Measurements from ENCODE around the gene FAM131B. TPM values are rescaled to one million over a fixed set of nuclear protein-coding genes. Genes with fewer than 3 reads are reported as not detected.
"Not testable (repeated sequence)": the region's sequence is repeated elsewhere in the genome, so short reads cannot be mapped to it uniquely, and the experiment has no call there.

FAM131B gene
- total and polyA plus RNA-seq, 2 experiments from 2014 or later, result 0.87 to 1.9 TPM

DNA sequence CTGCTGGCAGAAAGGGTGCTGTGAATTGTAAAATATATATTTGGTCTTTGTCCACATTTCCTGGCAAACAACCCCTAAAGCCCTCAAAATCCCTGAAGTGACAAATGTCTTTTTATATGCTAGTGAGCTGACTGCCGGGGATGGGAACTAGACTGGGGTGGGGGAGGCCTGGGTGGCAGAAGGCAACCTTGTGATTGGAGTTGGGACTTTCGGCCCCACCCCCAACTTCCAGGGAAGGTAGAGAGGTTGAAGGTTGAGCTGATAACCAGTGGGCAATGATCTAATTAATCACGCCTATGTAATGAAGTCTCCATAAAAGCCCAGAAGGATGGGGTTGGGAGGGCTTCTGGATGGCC is 43.5 kb upstream of the FAM131B start:
- H3K27ac ChIP-seq, result no peak overlapping the region
- H2AFZ ChIP-seq, result no peak overlapping the region
- H3K27me3 ChIP-seq, result no peaks in the 10 kb centered on the region
- TF ChIP-seq CTCF (IDR thresholded peaks at IDR 0.05; ENCODE audit: poor library complexity) (no peak), EZH2phosphoT487 (IDR thresholded peaks at IDR 0.05; ENCODE audit: low read depth, severe bottlenecking, unreplicated experiment) (no peak), EZH2 (IDR thresholded peaks at IDR 0.05; ENCODE audit: borderline replicate concordance) (no peak)
- WGBS (ENCODE audit: low lambda C conversion rate, missing lambda C conversion rate), result 64% methylated on average over 3 of the region's 3 CpGs
- H3K4me1 ChIP-seq (ENCODE audit: insufficient read depth), result peaks cover 40% of the 10 kb centered on the region
- peaks cover 4% of the 10 kb centered on the region for H3K79me2 ChIP-seq
- no peaks in the 10 kb centered on the region for H3K36me3 ChIP-seq (replicated peaks; ENCODE audit: insufficient read depth, low read depth)
- H4K20me1 ChIP-seq (ENCODE audit: insufficient read depth, poor library complexity, severe bottlenecking), result no peaks in the 10 kb centered on the region
- no peaks in the 10 kb centered on the region for H3K9me3 ChIP-seq (ENCODE audit: low read depth)
- no peaks in the 10 kb centered on the region for H3K9me2 ChIP-seq (replicated peaks; ENCODE audit: insufficient read depth)
- DNase-seq (ENCODE audit: low spot score), result no peak
- peak overlapping the region; percentile 11 for H3K4me2 ChIP-seq
- H3K4me3 ChIP-seq, result no peak overlapping the region

GRCh38 chr7:143405173-143406001 is 42.9 kb upstream of the FAM131B start:
- H3K36me3 ChIP-seq (replicated peaks; ENCODE audit: insufficient read depth, low read depth), result no peaks in the 10 kb centered on the region
- H3K9me2 ChIP-seq (replicated peaks; ENCODE audit: insufficient read depth), result no peaks in the 10 kb centered on the region
- no peaks in the 10 kb centered on the region for H3K9me3 ChIP-seq (ENCODE audit: low read depth)
- peaks cover 4% of the 10 kb centered on the region for H3K79me2 ChIP-seq
- DNase-seq (ENCODE audit: low spot score), result no peak
- peak overlapping the region; percentile 11 for H3K4me2 ChIP-seq
- WGBS (ENCODE audit: low lambda C conversion rate, missing lambda C conversion rate), result 49% methylated on average over 9 of the region's 9 CpGs
- TF ChIP-seq CTCF (IDR thresholded peaks at IDR 0.05; ENCODE audit: poor library complexity) (no peak), EZH2 (IDR thresholded peaks at IDR 0.05; ENCODE audit: borderline replicate concordance) (no peak), EZH2phosphoT487 (IDR thresholded peaks at IDR 0.05; ENCODE audit: low read depth, severe bottlenecking, unreplicated experiment) (no peak)
- no peaks in the 10 kb centered on the region for H3K27me3 ChIP-seq
- H3K27ac ChIP-seq, result no peak overlapping the region
- H3K4me1 ChIP-seq (ENCODE audit: insufficient read depth), result peaks cover 34% of the 10 kb centered on the region
- no peak overlapping the region for H3K4me3 ChIP-seq
- no peaks in the 10 kb centered on the region for H4K20me1 ChIP-seq (ENCODE audit: insufficient read depth, poor library complexity, severe bottlenecking)
- H2AFZ ChIP-seq, result no peak overlapping the region

GRCh38 chr7:143402233-143402632 is 39.7 kb upstream of the FAM131B start:
- H3K9me3 ChIP-seq (ENCODE audit: low read depth); H3K27ac ChIP-seq; DNase-seq (ENCODE audit: low spot score); H2AFZ ChIP-seq; H3K4me3 ChIP-seq; H4K20me1 ChIP-seq (ENCODE audit: insufficient read depth, poor library complexity, severe bottlenecking); H3K79me2 ChIP-seq; H3K36me3 ChIP-seq (replicated peaks; ENCODE audit: insufficient read depth, low read depth); H3K4me2 ChIP-seq; H3K27me3 ChIP-seq; H3K9me2 ChIP-seq (replicated peaks; ENCODE audit: insufficient read depth): not testable (repeated sequence)
- 94% methylated on average over 4 of the region's 4 CpGs for WGBS (ENCODE audit: low lambda C conversion rate, missing lambda C conversion rate)
- peaks cover 13% of the 10 kb centered on the region for H3K4me1 ChIP-seq (ENCODE audit: insufficient read depth)

DNA sequence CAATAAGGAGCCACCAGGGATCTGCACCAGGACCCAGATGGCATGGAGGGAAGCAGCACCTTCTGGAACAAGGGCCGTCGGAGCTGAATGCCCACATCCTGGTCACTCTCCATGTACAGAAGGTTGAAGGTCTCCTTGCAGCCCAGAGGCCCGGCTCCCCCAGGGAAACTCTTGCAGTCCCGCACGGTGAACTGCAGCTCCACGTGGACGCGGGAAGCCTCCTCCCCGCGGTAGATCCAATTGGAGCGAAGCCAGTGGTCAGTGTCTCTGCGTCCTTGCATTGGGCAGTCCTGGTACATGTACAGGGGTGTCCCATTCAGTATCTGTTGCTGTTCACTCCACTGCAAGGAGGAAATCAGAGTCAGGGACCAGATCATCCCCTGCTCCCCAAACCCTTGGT is 38.8 kb upstream of the FAM131B start:
- H4K20me1 ChIP-seq (ENCODE audit: insufficient read depth, poor library complexity, severe bottlenecking), result no peaks in the 10 kb centered on the region
- no peaks in the 10 kb centered on the region for H3K36me3 ChIP-seq (replicated peaks; ENCODE audit: insufficient read depth, low read depth)
- H3K9me2 ChIP-seq (replicated peaks; ENCODE audit: insufficient read depth), result no peaks in the 10 kb centered on the region
- H3K4me2 ChIP-seq, result no peak overlapping the region
- no peaks in the 10 kb centered on the region for H3K79me2 ChIP-seq
- no peak overlapping the region for H2AFZ ChIP-seq
- no peak for DNase-seq (ENCODE audit: low spot score)
- peaks cover 11% of the 10 kb centered on the region for H3K4me1 ChIP-seq (ENCODE audit: insufficient read depth)
- no peaks in the 10 kb centered on the region for H3K9me3 ChIP-seq (ENCODE audit: low read depth)
- WGBS (ENCODE audit: low lambda C conversion rate, missing lambda C conversion rate), result 92% methylated on average over 12 of the region's 12 CpGs
- TF ChIP-seq EZH2phosphoT487 (IDR thresholded peaks at IDR 0.05; ENCODE audit: low read depth, severe bottlenecking, unreplicated experiment) (no peak), CTCF (IDR thresholded peaks at IDR 0.05; ENCODE audit: poor library complexity) (no peak), EZH2 (IDR thresholded peaks at IDR 0.05; ENCODE audit: borderline replicate concordance) (no peak)
- no peaks in the 10 kb centered on the region for H3K27me3 ChIP-seq
- no peak overlapping the region for H3K4me3 ChIP-seq
- no peak overlapping the region for H3K27ac ChIP-seq

Data from hepatocyte (in vitro differentiated cells).